ENCODE data around the gene MAP3K20.

The MAP3K20 gene

GRCh38 chr2:173138962-173139361 lies 63.3 kb downstream of the MAP3K20 start:
- Histone ChIP-seq H3K4me3 (ENCODE audit: insufficient read depth, low read depth, low read length, poor library complexity, severe bottlenecking) (no peak overlapping the region), H3K9me3 (ENCODE audit: control insufficient read depth, low read length) (no peaks in the 10 kb centered on the region), H3K27ac (ENCODE audit: insufficient read depth, low read length, poor library complexity, severe bottlenecking) (no peak overlapping the region), H3K36me3 (ENCODE audit: control insufficient read depth, insufficient read depth, low read length) (no peaks in the 10 kb centered on the region), H3K4me1 (ENCODE audit: control insufficient read depth, insufficient read depth, low read length, poor library complexity, severe bottlenecking) (no peaks in the 10 kb centered on the region), H3K27me3 (replicated peaks; ENCODE audit: control insufficient read depth, insufficient read depth, low read length, poor library complexity, severe bottlenecking) (no peaks in the 10 kb centered on the region)
- DNase-seq, result no peak

GRCh38 chr2:173141666-173142065 lies 66.0 kb downstream of the MAP3K20 start:
- Histone ChIP-seq H3K9me3 (ENCODE audit: control insufficient read depth, low read length) (no peaks in the 10 kb centered on the region), H3K36me3 (ENCODE audit: control insufficient read depth, insufficient read depth, low read length) (no peaks in the 10 kb centered on the region), H3K27ac (ENCODE audit: insufficient read depth, low read length, poor library complexity, severe bottlenecking) (no peak overlapping the region), H3K4me1 (ENCODE audit: control insufficient read depth, insufficient read depth, low read length, poor library complexity, severe bottlenecking) (no peaks in the 10 kb centered on the region), H3K4me3 (ENCODE audit: insufficient read depth, low read depth, low read length, poor library complexity, severe bottlenecking) (no peak overlapping the region), H3K27me3 (replicated peaks; ENCODE audit: control insufficient read depth, insufficient read depth, low read length, poor library complexity, severe bottlenecking) (no peaks in the 10 kb centered on the region)
- DNase-seq, result no peak

- H3K4me3 ChIP-seq (ENCODE audit: insufficient read depth, low read depth, low read length, poor library complexity, severe bottlenecking), result no peak overlapping the region
- no peaks in the 10 kb centered on the region for H3K4me1 ChIP-seq (ENCODE audit: control insufficient read depth, insufficient read depth, low read length, poor library complexity, severe bottlenecking)
- H3K9me3 ChIP-seq (ENCODE audit: control insufficient read depth, low read length), result no peaks in the 10 kb centered on the region
- H3K36me3 ChIP-seq (ENCODE audit: control insufficient read depth, insufficient read depth, low read length), result no peaks in the 10 kb centered on the region
- no peak overlapping the region for H3K27ac ChIP-seq (ENCODE audit: insufficient read depth, low read length, poor library complexity, severe bottlenecking)
- no peaks in the 10 kb centered on the region for H3K27me3 ChIP-seq (replicated peaks; ENCODE audit: control insufficient read depth, insufficient read depth, low read length, poor library complexity, severe bottlenecking)
- no peak for DNase-seq
These were observed 69.8 kb downstream of the MAP3K20 start for GRCh38 chr2:173145454-173145853.

- no peak overlapping the region for H3K27ac ChIP-seq (ENCODE audit: insufficient read depth, low read length, poor library complexity, severe bottlenecking)
- H3K9me3 ChIP-seq (ENCODE audit: control insufficient read depth, low read length), result no peaks in the 10 kb centered on the region
- H3K36me3 ChIP-seq (ENCODE audit: control insufficient read depth, insufficient read depth, low read length), result no peaks in the 10 kb centered on the region
- H3K4me1 ChIP-seq (ENCODE audit: control insufficient read depth, insufficient read depth, low read length, poor library complexity, severe bottlenecking), result no peaks in the 10 kb centered on the region
- no peak for DNase-seq
- H3K4me3 ChIP-seq (ENCODE audit: insufficient read depth, low read depth, low read length, poor library complexity, severe bottlenecking), result no peak overlapping the region
- H3K27me3 ChIP-seq (replicated peaks; ENCODE audit: control insufficient read depth, insufficient read depth, low read length, poor library complexity, severe bottlenecking), result no peaks in the 10 kb centered on the region
These were observed 70.9 kb downstream of the MAP3K20 start for GRCh38 chr2:173146590-173146989.

GRCh38 chr2:173148520-173148919 lies 72.9 kb downstream of the MAP3K20 start:
- Histone ChIP-seq H3K27me3 (replicated peaks; ENCODE audit: control insufficient read depth, insufficient read depth, low read length, poor library complexity, severe bottlenecking) (no peaks in the 10 kb centered on the region), H3K9me3 (ENCODE audit: control insufficient read depth, low read length) (no peaks in the 10 kb centered on the region), H3K36me3 (ENCODE audit: control insufficient read depth, insufficient read depth, low read length) (no peaks in the 10 kb centered on the region), H3K4me3 (ENCODE audit: insufficient read depth, low read depth, low read length, poor library complexity, severe bottlenecking) (no peak overlapping the region), H3K27ac (ENCODE audit: insufficient read depth, low read length, poor library complexity, severe bottlenecking) (no peak overlapping the region), H3K4me1 (ENCODE audit: control insufficient read depth, insufficient read depth, low read length, poor library complexity, severe bottlenecking) (no peaks in the 10 kb centered on the region)
- DNase-seq, result no peak

GRCh38 chr2:173149491-173149890 lies 73.8 kb downstream of the MAP3K20 start:
- no peaks in the 10 kb centered on the region for H3K4me1 ChIP-seq (ENCODE audit: control insufficient read depth, insufficient read depth, low read length, poor library complexity, severe bottlenecking)
- no peak overlapping the region for H3K27ac ChIP-seq (ENCODE audit: insufficient read depth, low read length, poor library complexity, severe bottlenecking)
- H3K9me3 ChIP-seq (ENCODE audit: control insufficient read depth, low read length), result no peaks in the 10 kb centered on the region
- peak; percentile 13 to 42 (median 24) for DNase-seq
- H3K4me3 ChIP-seq (ENCODE audit: insufficient read depth, low read depth, low read length, poor library complexity, severe bottlenecking), result no peak overlapping the region
- H3K36me3 ChIP-seq (ENCODE audit: control insufficient read depth, insufficient read depth, low read length), result no peaks in the 10 kb centered on the region
- H3K27me3 ChIP-seq (replicated peaks; ENCODE audit: control insufficient read depth, insufficient read depth, low read length, poor library complexity, severe bottlenecking), result no peaks in the 10 kb centered on the region

- H3K27ac ChIP-seq (ENCODE audit: insufficient read depth, low read length, poor library complexity, severe bottlenecking), result no peak overlapping the region
- H3K4me3 ChIP-seq (ENCODE audit: insufficient read depth, low read depth, low read length, poor library complexity, severe bottlenecking), result no peak overlapping the region
- no peaks in the 10 kb centered on the region for H3K9me3 ChIP-seq (ENCODE audit: control insufficient read depth, low read length)
- H3K4me1 ChIP-seq (ENCODE audit: control insufficient read depth, insufficient read depth, low read length, poor library complexity, severe bottlenecking), result no peaks in the 10 kb centered on the region
- H3K27me3 ChIP-seq (replicated peaks; ENCODE audit: control insufficient read depth, insufficient read depth, low read length, poor library complexity, severe bottlenecking), result no peaks in the 10 kb centered on the region
- DNase-seq, result no peak
- no peaks in the 10 kb centered on the region for H3K36me3 ChIP-seq (ENCODE audit: control insufficient read depth, insufficient read depth, low read length)
These were observed 74.4 kb downstream of the MAP3K20 start for GRCh38 chr2:173150087-173150486.

- no peaks in the 10 kb centered on the region for H3K9me3 ChIP-seq (ENCODE audit: control insufficient read depth, low read length)
- H3K4me1 ChIP-seq (ENCODE audit: control insufficient read depth, insufficient read depth, low read length, poor library complexity, severe bottlenecking), result no peaks in the 10 kb centered on the region
- H3K36me3 ChIP-seq (ENCODE audit: control insufficient read depth, insufficient read depth, low read length), result no peaks in the 10 kb centered on the region
- H3K27ac ChIP-seq (ENCODE audit: insufficient read depth, low read length, poor library complexity, severe bottlenecking), result no peak overlapping the region
- DNase-seq, result no peak
- no peak overlapping the region for H3K4me3 ChIP-seq (ENCODE audit: insufficient read depth, low read depth, low read length, poor library complexity, severe bottlenecking)
- H3K27me3 ChIP-seq (replicated peaks; ENCODE audit: control insufficient read depth, insufficient read depth, low read length, poor library complexity, severe bottlenecking), result no peaks in the 10 kb centered on the region
These were observed 75.3 kb downstream of the MAP3K20 start for GRCh38 chr2:173150963-173151362.

GRCh38 chr2:173151671-173152401 lies 76.2 kb downstream of the MAP3K20 start:
- no peak overlapping the region for H3K4me3 ChIP-seq (ENCODE audit: insufficient read depth, low read depth, low read length, poor library complexity, severe bottlenecking)
- DNase-seq, result no peak
- H3K27me3 ChIP-seq (replicated peaks; ENCODE audit: control insufficient read depth, insufficient read depth, low read length, poor library complexity, severe bottlenecking), result no peaks in the 10 kb centered on the region
- no peak overlapping the region for H3K27ac ChIP-seq (ENCODE audit: insufficient read depth, low read length, poor library complexity, severe bottlenecking)
- no peaks in the 10 kb centered on the region for H3K36me3 ChIP-seq (ENCODE audit: control insufficient read depth, insufficient read depth, low read length)
- no peaks in the 10 kb centered on the region for H3K9me3 ChIP-seq (ENCODE audit: control insufficient read depth, low read length)
- no peaks in the 10 kb centered on the region for H3K4me1 ChIP-seq (ENCODE audit: control insufficient read depth, insufficient read depth, low read length, poor library complexity, severe bottlenecking)

- no peaks in the 10 kb centered on the region for H3K36me3 ChIP-seq (ENCODE audit: control insufficient read depth, insufficient read depth, low read length)
- no peak overlapping the region for H3K4me3 ChIP-seq (ENCODE audit: insufficient read depth, low read depth, low read length, poor library complexity, severe bottlenecking)
- H3K27me3 ChIP-seq (replicated peaks; ENCODE audit: control insufficient read depth, insufficient read depth, low read length, poor library complexity, severe bottlenecking), result no peaks in the 10 kb centered on the region
- no peak for DNase-seq
- H3K9me3 ChIP-seq (ENCODE audit: control insufficient read depth, low read length), result no peaks in the 10 kb centered on the region
- no peak overlapping the region for H3K27ac ChIP-seq (ENCODE audit: insufficient read depth, low read length, poor library complexity, severe bottlenecking)
- H3K4me1 ChIP-seq (ENCODE audit: control insufficient read depth, insufficient read depth, low read length, poor library complexity, severe bottlenecking), result no peaks in the 10 kb centered on the region
These were observed 77.7 kb downstream of the MAP3K20 start for GRCh38 chr2:173153301-173153885.

Data from effector memory CD4-positive, alpha-beta T cell (primary cell).